ENCODE results near the gene MOB1A. TPM values are rescaled to one million over a fixed set of nuclear protein-coding genes. Genes with fewer than 3 reads are reported as not detected.

Gene MOB1A
- 87.8 and 101 TPM in 2 replicates for total RNA-seq

GRCh38 chr2:74178211-74179062 lies at the start of gene MOB1A:
Gene MOB1A (minus strand): TSS chr2:74178879. CDS start chr2:74178674, 205 bp downstream.

GRCh38 chr2:74198461-74199274 lies 20.0 kb upstream of the MOB1A start, which contains the start of gene MTHFD2:
Gene MTHFD2 (plus strand): TSS chr2:74198615. CDS start chr2:74198642, 27 bp downstream.

GRCh38 chr2:74147727-74148456 lies 30.8 kb downstream of the MOB1A start, which contains the start of gene BOLA3:
Gene BOLA3 (minus strand): TSS chr2:74147912. CDS start chr2:74147874, 38 bp downstream.

Other genes starting within 250 kb of the MOB1A start
- gene TET3, start 194.0 kb downstream of the MOB1A start, total RNA-seq: 2.9 and 4.2 TPM in 2 replicates
- gene BOLA3, start 31.0 kb downstream of the MOB1A start, total RNA-seq: 33.7 and 50.0 TPM in 2 replicates
- gene MTHFD2, start 19.7 kb upstream of the MOB1A start, total RNA-seq: 179 and 270 TPM in 2 replicates
- 0.25 and 0.44 TPM in 2 replicates for gene SLC4A5, start 164.5 kb upstream of the MOB1A start, total RNA-seq
- 196 and 294 TPM in 2 replicates for gene DCTN1, start 201.4 kb upstream of the MOB1A start, total RNA-seq
- gene C2orf81, start 242.7 kb upstream of the MOB1A start, total RNA-seq: 1.00 and 1.4 TPM in 2 replicates
- 51.6 and 103 TPM in 2 replicates for gene WDR54, start 242.9 kb upstream of the MOB1A start, total RNA-seq